ENCODE data around the gene DCLK1. TPM values are rescaled to one million over a fixed set of nuclear protein-coding genes. Genes with fewer than 3 reads are reported as not detected.

The DCLK1 gene
- total RNA-seq, 4 donors from 2014 or later: 4.4 to 102 (median 13.3) TPM

GRCh38 chr13:36014763-36015162 is 116.4 kb downstream of the DCLK1 start:
- TF ChIP-seq POLR2A (IDR thresholded peaks at IDR 0.05): no peak
- TF ChIP-seq CTCF (IDR thresholded peaks at IDR 0.05): no peak

GRCh38 chr13:36006894-36007675 is 124.1 kb downstream of the DCLK1 start:
- Histone ChIP-seq H3K4me1 (no peaks in the 10 kb centered on the region), H3K27me3 (no peaks in the 10 kb centered on the region), H3K36me3 (no peaks in the 10 kb centered on the region), H3K27ac (no peak overlapping the region), H3K9me3 (no peaks in the 10 kb centered on the region), H3K4me3 (no peak overlapping the region)
- no peak for TF ChIP-seq POLR2A (IDR thresholded peaks at IDR 0.05)
- intact Hi-C loops (cut with DNase I; ENCODE audit: low total_unique reads): no loop called here
- no peak for DNase-seq

More at GRCh38 chr13:36014763-36015162, 116.4 kb downstream of the DCLK1 start:
- Histone ChIP-seq H3K9me3 (no peaks in the 10 kb centered on the region), H3K27ac (no peak overlapping the region), H3K4me3 (no peak overlapping the region), H3K4me1 (no peaks in the 10 kb centered on the region), H3K36me3 (no peaks in the 10 kb centered on the region), H3K27me3 (no peaks in the 10 kb centered on the region)
- intact Hi-C loops (cut with DNase I; ENCODE audit: low total_unique reads): no loop called here
- no peak for DNase-seq

GRCh38 chr13:36006347-36006746 is 124.8 kb downstream of the DCLK1 start:
- no peak overlapping the region for H3K27ac ChIP-seq
- DNase-seq: no peak
- H3K36me3 ChIP-seq: no peaks in the 10 kb centered on the region

GRCh38 chr13:36001561-36001960 is 129.6 kb downstream of the DCLK1 start:
- no peak for TF ChIP-seq CTCF (IDR thresholded peaks at IDR 0.05)
- no peak for TF ChIP-seq POLR2A (IDR thresholded peaks at IDR 0.05)
- Histone ChIP-seq H3K9me3 (no peaks in the 10 kb centered on the region), H3K27me3 (no peaks in the 10 kb centered on the region), H3K27ac (no peak overlapping the region), H3K36me3 (no peaks in the 10 kb centered on the region), H3K4me1 (no peaks in the 10 kb centered on the region), H3K4me3 (no peak overlapping the region)
- intact Hi-C loops (cut with DNase I; ENCODE audit: low total_unique reads): no loop called here
- no peak for DNase-seq

More at GRCh38 chr13:36006347-36006746, 124.8 kb downstream of the DCLK1 start:
- Histone ChIP-seq H3K4me3 (no peak overlapping the region), H3K4me1 (no peaks in the 10 kb centered on the region), H3K27me3 (no peaks in the 10 kb centered on the region), H3K9me3 (no peaks in the 10 kb centered on the region)
- intact Hi-C loops (cut with DNase I; ENCODE audit: low total_unique reads): no loop called here
- TF ChIP-seq POLR2A (IDR thresholded peaks at IDR 0.05) (no peak), CTCF (IDR thresholded peaks at IDR 0.05) (no peak)

- Histone ChIP-seq H3K27me3 (no peaks in the 10 kb centered on the region), H3K36me3 (no peaks in the 10 kb centered on the region), H3K4me3 (no peak overlapping the region), H3K9me3 (no peaks in the 10 kb centered on the region), H3K4me1 (no peaks in the 10 kb centered on the region), H3K27ac (no peak overlapping the region)
- TF ChIP-seq POLR2A (IDR thresholded peaks at IDR 0.05) (no peak), CTCF (IDR thresholded peaks at IDR 0.05) (no peak)
- DNase-seq: no peak
- intact Hi-C loops (cut with DNase I; ENCODE audit: low total_unique reads): no loop called here
These were observed 131.2 kb downstream of the DCLK1 start for GRCh38 chr13:36000028-36000427.

All from uterus (tissue), 4 donors.